ENCODE measurements around the gene AFF3. TPM values are rescaled to one million over a fixed set of nuclear protein-coding genes. Genes with fewer than 3 reads are reported as not detected.

Gene AFF3
- total RNA-seq, 1 donor from 2014 or later, result 7.3 TPM

GRCh38 chr2:99617811-99618210, 524.6 kb downstream of the AFF3 start:
- H3K36me3 Mint-ChIP-seq (ENCODE audit: insufficient read depth), result no peaks in the 10 kb centered on the region
- H3K4me1 Mint-ChIP-seq (ENCODE audit: low read depth), result no peaks in the 10 kb centered on the region
- H3K4me3 Mint-ChIP-seq (ENCODE audit: low read depth), result no peak overlapping the region
- TF ChIP-seq, protein P1, sequence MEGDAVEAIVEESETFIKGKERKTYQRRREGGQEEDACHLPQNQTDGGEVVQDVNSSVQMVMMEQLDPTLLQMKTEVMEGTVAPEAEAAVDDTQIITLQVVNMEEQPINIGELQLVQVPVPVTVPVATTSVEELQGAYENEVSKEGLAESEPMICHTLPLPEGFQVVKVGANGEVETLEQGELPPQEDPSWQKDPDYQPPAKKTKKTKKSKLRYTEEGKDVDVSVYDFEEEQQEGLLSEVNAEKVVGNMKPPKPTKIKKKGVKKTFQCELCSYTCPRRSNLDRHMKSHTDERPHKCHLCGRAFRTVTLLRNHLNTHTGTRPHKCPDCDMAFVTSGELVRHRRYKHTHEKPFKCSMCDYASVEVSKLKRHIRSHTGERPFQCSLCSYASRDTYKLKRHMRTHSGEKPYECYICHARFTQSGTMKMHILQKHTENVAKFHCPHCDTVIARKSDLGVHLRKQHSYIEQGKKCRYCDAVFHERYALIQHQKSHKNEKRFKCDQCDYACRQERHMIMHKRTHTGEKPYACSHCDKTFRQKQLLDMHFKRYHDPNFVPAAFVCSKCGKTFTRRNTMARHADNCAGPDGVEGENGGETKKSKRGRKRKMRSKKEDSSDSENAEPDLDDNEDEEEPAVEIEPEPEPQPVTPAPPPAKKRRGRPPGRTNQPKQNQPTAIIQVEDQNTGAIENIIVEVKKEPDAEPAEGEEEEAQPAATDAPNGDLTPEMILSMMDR (IDR thresholded peaks at IDR 0.05; ENCODE audit: unreplicated experiment), result no peak
- H3K27ac Mint-ChIP-seq, result no peak overlapping the region
- H3K27me3 Mint-ChIP-seq, result no peaks in the 10 kb centered on the region
- DNase-seq (ENCODE audit: low spot score, unreplicated experiment), result no peak
- no peaks in the 10 kb centered on the region for H3K9me3 Mint-ChIP-seq (ENCODE audit: low read depth)

GRCh38 chr2:99615247-99615771, 527.1 kb downstream of the AFF3 start:
- no peaks in the 10 kb centered on the region for H3K27me3 Mint-ChIP-seq
- H3K27ac Mint-ChIP-seq, result no peak overlapping the region
- TF ChIP-seq, protein P1 (IDR thresholded peaks at IDR 0.05; ENCODE audit: unreplicated experiment), result no peak
- no peak overlapping the region for H3K4me3 Mint-ChIP-seq (ENCODE audit: low read depth)
- no peaks in the 10 kb centered on the region for H3K4me1 Mint-ChIP-seq (ENCODE audit: low read depth)
- H3K9me3 Mint-ChIP-seq (ENCODE audit: low read depth), result no peaks in the 10 kb centered on the region
- no peak for DNase-seq (ENCODE audit: low spot score, unreplicated experiment)
- no peaks in the 10 kb centered on the region for H3K36me3 Mint-ChIP-seq (ENCODE audit: insufficient read depth)

DNA sequence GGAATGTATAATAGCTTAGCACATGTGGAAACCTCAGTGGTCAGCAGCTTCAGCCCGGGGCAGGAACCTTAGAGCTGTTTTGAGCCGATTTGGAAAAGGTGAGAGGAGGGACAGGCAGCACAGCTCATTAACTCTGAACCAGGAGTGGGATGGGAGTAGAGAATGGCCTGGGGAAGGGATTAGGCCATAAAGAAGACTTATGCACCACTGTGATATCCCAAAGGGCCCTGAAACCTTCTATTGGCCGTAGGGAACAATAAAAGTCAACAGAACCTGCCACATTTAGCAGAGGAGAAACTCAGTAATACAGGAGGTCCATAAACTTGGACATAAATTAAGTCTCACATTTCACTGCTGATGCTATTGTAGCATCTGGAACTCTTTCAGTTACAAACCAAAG, 528.4 kb downstream of the AFF3 start:
- no peak for DNase-seq (ENCODE audit: low spot score, unreplicated experiment)
- peaks cover 2% of the 10 kb centered on the region for H3K4me1 Mint-ChIP-seq (ENCODE audit: low read depth)
- no peaks in the 10 kb centered on the region for H3K9me3 Mint-ChIP-seq (ENCODE audit: low read depth)
- H3K27ac Mint-ChIP-seq, result no peak overlapping the region
- H3K27me3 Mint-ChIP-seq, result no peaks in the 10 kb centered on the region
- no peak overlapping the region for H3K4me3 Mint-ChIP-seq (ENCODE audit: low read depth)
- TF ChIP-seq, protein P1 (IDR thresholded peaks at IDR 0.05; ENCODE audit: unreplicated experiment), result no peak
- H3K36me3 Mint-ChIP-seq (ENCODE audit: insufficient read depth), result no peaks in the 10 kb centered on the region

DNA sequence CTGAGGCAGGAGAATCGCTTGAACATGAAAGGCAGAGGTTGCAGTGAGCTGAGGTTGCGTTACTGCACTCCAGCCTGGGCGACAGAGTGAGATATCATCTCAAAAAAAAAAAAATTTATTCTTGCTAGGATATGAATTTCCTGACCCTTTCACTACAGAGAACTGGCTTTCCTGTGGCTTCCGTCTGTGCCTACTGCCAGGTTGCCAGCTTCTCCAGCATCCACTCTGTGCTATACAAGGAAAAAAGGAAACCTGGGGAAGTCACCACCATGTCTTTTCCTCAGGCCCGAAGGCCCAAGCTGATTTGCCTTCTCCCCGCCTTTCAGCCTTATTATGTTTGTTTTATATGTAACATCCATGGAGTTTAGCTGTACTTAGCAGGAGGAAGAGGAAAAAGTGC, 530.6 kb downstream of the AFF3 start:
- H3K27ac Mint-ChIP-seq, result no peak overlapping the region
- H3K4me3 Mint-ChIP-seq (ENCODE audit: low read depth), result no peak overlapping the region
- H3K27me3 Mint-ChIP-seq, result no peaks in the 10 kb centered on the region
- H3K4me1 Mint-ChIP-seq (ENCODE audit: low read depth), result peaks cover 2% of the 10 kb centered on the region
- no peaks in the 10 kb centered on the region for H3K36me3 Mint-ChIP-seq (ENCODE audit: insufficient read depth)
- H3K9me3 Mint-ChIP-seq (ENCODE audit: low read depth), result no peaks in the 10 kb centered on the region
- no peak for DNase-seq (ENCODE audit: low spot score, unreplicated experiment)
- TF ChIP-seq, protein P1 (IDR thresholded peaks at IDR 0.05; ENCODE audit: unreplicated experiment), result no peak

- DNase-seq (ENCODE audit: low spot score, unreplicated experiment), result no peak
- peaks cover 2% of the 10 kb centered on the region for H3K4me1 Mint-ChIP-seq (ENCODE audit: low read depth)
- H3K36me3 Mint-ChIP-seq (ENCODE audit: insufficient read depth), result no peaks in the 10 kb centered on the region
- H3K9me3 Mint-ChIP-seq (ENCODE audit: low read depth), result no peaks in the 10 kb centered on the region
- H3K27me3 Mint-ChIP-seq, result no peaks in the 10 kb centered on the region
- TF ChIP-seq, protein P1 (IDR thresholded peaks at IDR 0.05; ENCODE audit: unreplicated experiment), result no peak
- no peak overlapping the region for H3K4me3 Mint-ChIP-seq (ENCODE audit: low read depth)
- H3K27ac Mint-ChIP-seq, result no peak overlapping the region
Observed at GRCh38 chr2:99611034-99611433, 531.4 kb downstream of the AFF3 start.

All from progenitor cell of endocrine pancreas (in vitro differentiated cells).